ENCODE data around the gene COX15.

GRCh38 chr10:99769706-99770105, 37.8 kb upstream of the COX15 start:
- TF ChIP-seq FOXK2 (IDR thresholded peaks at IDR 0.05), result no peak
- no peak for TF ChIP-seq BHLHE40 (IDR thresholded peaks at IDR 0.05; ENCODE audit: borderline replicate concordance)
- TF ChIP-seq L3MBTL2 (conservative IDR thresholded peaks at IDR 0.05), result no peak
- TF ChIP-seq ZNF384 (IDR thresholded peaks at IDR 0.05), result no peak
- TF ChIP-seq SP1 (IDR thresholded peaks at IDR 0.05), result no peak
- TF ChIP-seq ELF4 (IDR thresholded peaks at IDR 0.05), result no peak

All from HEK293T (cell line).